ENCODE measurements around the gene SYT2.
"Not testable (repeated sequence)": the region's sequence is repeated elsewhere in the genome, so short reads cannot be mapped to it uniquely, and the experiment has no call there.

SYT2 gene

GRCh38 chr1:202638019-202638700 lies 72.1 kb downstream of the SYT2 start:
- Mint-ChIP-seq H3K4me3 (no peak overlapping the region), H3K4me1 (ENCODE audit: low read depth) (peaks cover 2% of the 10 kb centered on the region), H3K9me3 (no peaks in the 10 kb centered on the region), H3K27ac (no peak overlapping the region), H3K36me3 (ENCODE audit: low read depth) (no peaks in the 10 kb centered on the region), H3K27me3 (ENCODE audit: low read depth) (peaks cover 67% of the 10 kb centered on the region)
- no peak for DNase-seq (ENCODE audit: low spot score)

GRCh38 chr1:202637321-202638018 lies 72.8 kb downstream of the SYT2 start:
- H3K27me3 Mint-ChIP-seq (ENCODE audit: low read depth): peaks cover 67% of the 10 kb centered on the region
- not testable (repeated sequence) for H3K9me3 Mint-ChIP-seq; H3K4me3 Mint-ChIP-seq; DNase-seq (ENCODE audit: low spot score); H3K27ac Mint-ChIP-seq; H3K36me3 Mint-ChIP-seq (ENCODE audit: low read depth); H3K4me1 Mint-ChIP-seq (ENCODE audit: low read depth)

- not testable (repeated sequence) for DNase-seq (ENCODE audit: low spot score); H3K4me3 Mint-ChIP-seq; H3K4me1 Mint-ChIP-seq (ENCODE audit: low read depth); H3K9me3 Mint-ChIP-seq; H3K36me3 Mint-ChIP-seq (ENCODE audit: low read depth); H3K27ac Mint-ChIP-seq
- H3K27me3 Mint-ChIP-seq (ENCODE audit: low read depth): peaks cover 66% of the 10 kb centered on the region
Observed at GRCh38 chr1:202636171-202636570, 74.1 kb downstream of the SYT2 start.

GRCh38 chr1:202632241-202632640 lies 78.0 kb downstream of the SYT2 start:
- Mint-ChIP-seq H3K36me3 (ENCODE audit: low read depth) (no peaks in the 10 kb centered on the region), H3K4me3 (no peak overlapping the region), H3K4me1 (ENCODE audit: low read depth) (peaks cover 26% of the 10 kb centered on the region)

GRCh38 chr1:202631076-202631923 lies 79.0 kb downstream of the SYT2 start:
- peaks cover 48% of the 10 kb centered on the region for H3K27me3 Mint-ChIP-seq (ENCODE audit: low read depth)
- DNase-seq (ENCODE audit: low spot score): no peak
- H3K4me1 Mint-ChIP-seq (ENCODE audit: low read depth): peaks cover 26% of the 10 kb centered on the region
- no peak overlapping the region for H3K27ac Mint-ChIP-seq
- no peak overlapping the region for H3K4me3 Mint-ChIP-seq
- no peaks in the 10 kb centered on the region for H3K9me3 Mint-ChIP-seq
- no peaks in the 10 kb centered on the region for H3K36me3 Mint-ChIP-seq (ENCODE audit: low read depth)

More at GRCh38 chr1:202632241-202632640, 78.0 kb downstream of the SYT2 start:
- DNase-seq (ENCODE audit: low spot score): no peak
- H3K27ac Mint-ChIP-seq: no peak overlapping the region
- peaks cover 50% of the 10 kb centered on the region for H3K27me3 Mint-ChIP-seq (ENCODE audit: low read depth)
- H3K9me3 Mint-ChIP-seq: no peaks in the 10 kb centered on the region

- H3K27me3 Mint-ChIP-seq (ENCODE audit: low read depth): peaks cover 44% of the 10 kb centered on the region
Observed at GRCh38 chr1:202630541-202630940, 79.7 kb downstream of the SYT2 start.

GRCh38 chr1:202630096-202630495 lies 80.2 kb downstream of the SYT2 start:
- not testable (repeated sequence) for H3K36me3 Mint-ChIP-seq (ENCODE audit: low read depth); H3K27ac Mint-ChIP-seq; H3K4me3 Mint-ChIP-seq; DNase-seq (ENCODE audit: low spot score); H3K9me3 Mint-ChIP-seq
- Mint-ChIP-seq H3K4me1 (ENCODE audit: low read depth) (peaks cover 26% of the 10 kb centered on the region), H3K27me3 (ENCODE audit: low read depth) (peaks cover 40% of the 10 kb centered on the region)

More at GRCh38 chr1:202630541-202630940, 79.7 kb downstream of the SYT2 start:
- H3K27ac Mint-ChIP-seq: no peak overlapping the region
- H3K4me1 Mint-ChIP-seq (ENCODE audit: low read depth): peaks cover 26% of the 10 kb centered on the region
- DNase-seq (ENCODE audit: low spot score): no peak
- no peak overlapping the region for H3K4me3 Mint-ChIP-seq
- no peaks in the 10 kb centered on the region for H3K36me3 Mint-ChIP-seq (ENCODE audit: low read depth)
- no peaks in the 10 kb centered on the region for H3K9me3 Mint-ChIP-seq

- DNase-seq (ENCODE audit: low spot score): peak; percentile 21
- peak overlapping the region; percentile 81 for H3K27ac Mint-ChIP-seq
Observed at GRCh38 chr1:202629257-202629811, 80.9 kb downstream of the SYT2 start.

GRCh38 chr1:202628646-202629215 lies 81.5 kb downstream of the SYT2 start:
- Mint-ChIP-seq H3K4me1 (ENCODE audit: low read depth) (peaks cover 26% of the 10 kb centered on the region), H3K27ac (peak overlapping the region; percentile 81)

More at GRCh38 chr1:202629257-202629811, 80.9 kb downstream of the SYT2 start:
- not testable (repeated sequence) for H3K36me3 Mint-ChIP-seq (ENCODE audit: low read depth); H3K9me3 Mint-ChIP-seq
- Mint-ChIP-seq H3K27me3 (ENCODE audit: low read depth) (peaks cover 40% of the 10 kb centered on the region), H3K4me1 (ENCODE audit: low read depth) (peaks cover 26% of the 10 kb centered on the region), H3K4me3 (peak overlapping the region; percentile 76)

GRCh38 chr1:202627841-202628565 lies 82.3 kb downstream of the SYT2 start:
- Mint-ChIP-seq H3K4me1 (ENCODE audit: low read depth) (peaks cover 26% of the 10 kb centered on the region), H3K27me3 (ENCODE audit: low read depth) (peaks cover 31% of the 10 kb centered on the region), H3K9me3 (no peaks in the 10 kb centered on the region), H3K27ac (no peak overlapping the region), H3K36me3 (ENCODE audit: low read depth) (no peaks in the 10 kb centered on the region), H3K4me3 (peak overlapping the region; percentile 41)
- no peak for DNase-seq (ENCODE audit: low spot score)

More at GRCh38 chr1:202628646-202629215, 81.5 kb downstream of the SYT2 start:
- Mint-ChIP-seq H3K36me3 (ENCODE audit: low read depth) (no peaks in the 10 kb centered on the region), H3K9me3 (no peaks in the 10 kb centered on the region), H3K4me3 (peak overlapping the region; percentile 76), H3K27me3 (ENCODE audit: low read depth) (peaks cover 37% of the 10 kb centered on the region)
- no peak for DNase-seq (ENCODE audit: low spot score)

- H3K4me3 Mint-ChIP-seq; H3K27ac Mint-ChIP-seq; H3K9me3 Mint-ChIP-seq; DNase-seq (ENCODE audit: low spot score); H3K36me3 Mint-ChIP-seq (ENCODE audit: low read depth): not testable (repeated sequence)
- Mint-ChIP-seq H3K27me3 (ENCODE audit: low read depth) (peaks cover 25% of the 10 kb centered on the region), H3K4me1 (ENCODE audit: low read depth) (peaks cover 25% of the 10 kb centered on the region)
Observed at GRCh38 chr1:202627036-202627435, 83.2 kb downstream of the SYT2 start.

- Mint-ChIP-seq H3K27ac (no peak overlapping the region), H3K36me3 (ENCODE audit: low read depth) (no peaks in the 10 kb centered on the region), H3K27me3 (ENCODE audit: low read depth) (peaks cover 16% of the 10 kb centered on the region), H3K4me3 (no peak overlapping the region), H3K9me3 (no peaks in the 10 kb centered on the region), H3K4me1 (ENCODE audit: low read depth) (peaks cover 21% of the 10 kb centered on the region)
- peak; percentile 41 for DNase-seq (ENCODE audit: low spot score)
Observed at GRCh38 chr1:202625416-202626360, 84.6 kb downstream of the SYT2 start.
